ENCODE results near the gene SUDS3. TPM values are rescaled to one million over a fixed set of nuclear protein-coding genes. Genes with fewer than 3 reads are reported as not detected.
A peak's percentile ranks its signal among the peaks of the same experiment; 100 is the strongest.

The SUDS3 gene
- total RNA-seq, 6 experiments from 2014 or later, result 9.7 to 15.9 (median 13.6) TPM

DNA sequence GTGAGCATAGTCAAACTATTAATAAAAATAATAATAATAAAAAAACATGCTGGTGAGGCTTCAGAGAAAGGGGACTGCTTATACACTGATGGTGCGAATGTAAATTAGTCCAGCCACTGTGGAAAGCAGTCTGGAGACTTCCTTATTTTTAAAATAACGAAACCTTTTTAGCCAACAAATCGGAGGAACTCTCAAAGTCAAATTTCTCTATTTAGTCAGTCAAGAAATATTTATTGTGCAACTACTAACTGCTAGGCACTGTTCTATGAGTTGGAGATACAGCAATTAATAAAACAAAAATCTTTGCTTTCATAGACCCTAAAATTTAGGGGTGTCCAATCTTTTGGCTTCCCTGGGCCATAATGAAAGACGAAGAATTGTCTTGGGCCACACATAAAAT, 14.5 kb upstream of the SUDS3 start:
- H3K4me3 ChIP-seq, result no peak overlapping the region
- peaks cover 0 to 15% (median 2%) of the 10 kb centered on the region in 4 donors for H3K4me1 ChIP-seq
- no peaks in the 10 kb centered on the region for H3K27me3 ChIP-seq
- H3K27ac ChIP-seq, result no peak overlapping the region
- TF ChIP-seq POLR2A (IDR thresholded peaks at IDR 0.05), result no peak
- TF ChIP-seq, protein P1, sequence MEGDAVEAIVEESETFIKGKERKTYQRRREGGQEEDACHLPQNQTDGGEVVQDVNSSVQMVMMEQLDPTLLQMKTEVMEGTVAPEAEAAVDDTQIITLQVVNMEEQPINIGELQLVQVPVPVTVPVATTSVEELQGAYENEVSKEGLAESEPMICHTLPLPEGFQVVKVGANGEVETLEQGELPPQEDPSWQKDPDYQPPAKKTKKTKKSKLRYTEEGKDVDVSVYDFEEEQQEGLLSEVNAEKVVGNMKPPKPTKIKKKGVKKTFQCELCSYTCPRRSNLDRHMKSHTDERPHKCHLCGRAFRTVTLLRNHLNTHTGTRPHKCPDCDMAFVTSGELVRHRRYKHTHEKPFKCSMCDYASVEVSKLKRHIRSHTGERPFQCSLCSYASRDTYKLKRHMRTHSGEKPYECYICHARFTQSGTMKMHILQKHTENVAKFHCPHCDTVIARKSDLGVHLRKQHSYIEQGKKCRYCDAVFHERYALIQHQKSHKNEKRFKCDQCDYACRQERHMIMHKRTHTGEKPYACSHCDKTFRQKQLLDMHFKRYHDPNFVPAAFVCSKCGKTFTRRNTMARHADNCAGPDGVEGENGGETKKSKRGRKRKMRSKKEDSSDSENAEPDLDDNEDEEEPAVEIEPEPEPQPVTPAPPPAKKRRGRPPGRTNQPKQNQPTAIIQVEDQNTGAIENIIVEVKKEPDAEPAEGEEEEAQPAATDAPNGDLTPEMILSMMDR (IDR thresholded peaks at IDR 0.05), result no peak
- DNase-seq, result no peak
- no peaks in the 10 kb centered on the region for H3K36me3 ChIP-seq
- intact Hi-C loops (cut with DNase I), result no loop called here
- ATAC-seq, result no peak
- H3K9me3 ChIP-seq, result no peaks in the 10 kb centered on the region
- WGBS (ENCODE audit: insufficient coverage, low coverage, low lambda C conversion rate, missing lambda C conversion rate), result 78% methylated on average over 4 of the region's 4 CpGs

DNA sequence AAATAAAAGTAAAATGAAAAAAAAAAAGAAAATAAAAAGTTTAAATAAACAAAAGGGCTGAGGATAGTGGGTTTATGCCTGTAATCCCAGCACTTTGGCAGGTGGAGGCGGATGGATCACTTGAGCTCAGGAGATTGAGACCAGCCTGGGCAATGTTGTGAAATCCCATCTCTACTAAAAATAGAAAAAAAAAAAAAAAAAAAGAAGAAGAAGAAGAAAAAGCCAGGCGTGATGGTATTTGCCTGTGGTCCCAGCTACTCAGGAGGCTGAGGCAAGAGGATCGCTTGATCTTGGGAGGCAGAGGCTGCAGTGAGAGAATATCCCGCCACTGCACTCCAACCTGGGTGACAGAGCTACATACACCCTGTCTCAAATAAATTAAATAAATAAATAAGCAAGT, 7.5 kb upstream of the SUDS3 start:
- WGBS (ENCODE audit: insufficient coverage, low coverage, low lambda C conversion rate, missing lambda C conversion rate), result 73% methylated on average over 4 of the region's 4 CpGs
- no peak for TF ChIP-seq POLR2A (IDR thresholded peaks at IDR 0.05)
- TF ChIP-seq, protein P1 (IDR thresholded peaks at IDR 0.05), result no peak
- Histone ChIP-seq H3K36me3 (no peaks in the 10 kb centered on the region), H3K4me1 (peaks cover 0 to 10% (median 0%) of the 10 kb centered on the region in 4 donors), H3K27ac (no peak overlapping the region), H3K4me3 (no peak overlapping the region), H3K9me3 (no peaks in the 10 kb centered on the region), H3K27me3 (no peaks in the 10 kb centered on the region)
- intact Hi-C loops (cut with DNase I), result no loop called here
- DNase-seq (no peak), ATAC-seq (no peak)

DNA sequence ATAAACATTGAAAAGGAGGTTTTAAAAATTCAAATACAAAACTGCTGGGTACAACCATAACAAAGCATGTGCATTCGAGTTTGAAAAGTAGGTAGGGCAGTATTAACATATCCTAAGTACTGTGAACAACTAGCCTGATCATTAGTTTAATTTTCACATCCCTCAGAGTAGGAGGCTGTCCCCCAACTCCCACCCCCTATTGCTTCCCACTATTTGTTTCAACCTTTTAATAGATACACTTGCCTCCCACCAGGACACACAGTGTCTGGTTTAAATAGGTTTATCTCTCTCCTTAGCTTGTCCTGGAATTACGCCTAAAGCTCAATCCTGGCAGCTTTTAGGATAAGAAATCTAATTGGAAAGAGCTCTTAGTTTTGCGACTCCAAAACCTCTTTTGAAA, 5.8 kb upstream of the SUDS3 start:
- TF ChIP-seq, protein P1 (IDR thresholded peaks at IDR 0.05), result no peak
- no peak for TF ChIP-seq POLR2A (IDR thresholded peaks at IDR 0.05)
- 14% methylated on average over 3 of the region's 3 CpGs for WGBS (ENCODE audit: insufficient coverage, low coverage, low lambda C conversion rate, missing lambda C conversion rate)
- Histone ChIP-seq H3K9me3 (no peaks in the 10 kb centered on the region), H3K4me3 (peak overlapping the region in 2 of 3 donors; percentile 77 to 87), H3K27ac (peak overlapping the region in 1 of 3 donors; percentile 27), H3K27me3 (no peaks in the 10 kb centered on the region), H3K36me3 (no peaks in the 10 kb centered on the region), H3K4me1 (peaks cover 0 to 23% (median 0%) of the 10 kb centered on the region in 4 donors)
- intact Hi-C loops (cut with DNase I), result loop anchor here (10.0 kb wide), 2 partner anchors 186 to 246 kb away; no protein-coding TSS in a partner anchor
- ATAC-seq, result no peak
- DNase-seq, result no peak

DNA sequence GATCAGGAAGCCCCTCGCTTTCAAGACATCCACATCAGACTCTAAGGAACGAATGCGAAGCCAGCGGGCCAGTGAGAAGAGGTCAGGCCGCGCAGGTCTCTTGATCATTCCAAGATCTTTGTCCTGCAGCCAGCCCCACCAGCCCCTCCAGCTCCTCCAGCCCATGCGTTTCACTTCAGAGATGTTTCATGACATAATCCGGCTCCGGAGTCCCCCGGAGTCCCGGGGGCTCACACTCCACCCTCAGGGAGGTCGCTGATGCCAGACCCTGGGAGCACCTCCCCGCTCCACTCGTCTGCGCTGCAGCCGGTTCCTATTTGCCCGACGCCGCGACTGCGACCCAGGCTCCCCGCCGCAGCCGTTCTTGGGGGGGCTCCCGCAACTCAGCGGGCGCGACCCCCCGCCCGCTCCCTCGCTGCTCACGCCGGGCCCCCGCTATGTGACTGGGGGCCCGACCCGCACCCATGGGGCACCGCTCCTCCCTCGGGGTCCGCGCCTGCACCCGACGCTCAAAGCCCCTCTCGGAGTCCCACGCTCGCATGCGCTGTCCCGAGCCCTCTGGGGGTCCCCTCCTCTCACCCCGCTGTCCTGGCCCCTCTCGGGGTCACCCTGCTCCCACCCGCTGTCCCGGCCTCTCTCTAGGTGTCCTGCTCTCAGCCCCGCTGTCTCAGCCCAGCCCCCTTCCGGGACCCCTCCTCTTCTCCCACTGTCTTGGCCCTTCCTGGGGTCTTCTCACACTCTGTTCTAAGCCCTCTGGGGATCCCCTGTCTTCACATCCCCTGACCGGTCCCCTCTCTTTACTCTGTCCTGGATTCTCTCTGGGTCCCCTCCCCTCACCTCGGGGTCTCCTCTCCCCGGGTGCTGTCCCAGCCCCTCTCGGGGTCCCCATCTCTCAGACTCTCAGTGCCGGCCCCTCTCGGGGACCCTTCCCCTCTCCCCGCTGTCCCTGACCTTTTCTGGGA, 4.8 kb upstream of the SUDS3 start:
- TF ChIP-seq, protein P1 (IDR thresholded peaks at IDR 0.05), result no peak
- TF ChIP-seq POLR2A (IDR thresholded peaks at IDR 0.05), result no peak
- peak overlapping the region; percentile 77 to 92 (median 87) for H3K4me3 ChIP-seq
- intact Hi-C loops (cut with DNase I), result loop anchor here (10.0 kb wide), 2 partner anchors 187 to 247 kb away; no protein-coding TSS in a partner anchor
- no peaks in the 10 kb centered on the region for H3K36me3 ChIP-seq
- H3K9me3 ChIP-seq, result no peaks in the 10 kb centered on the region
- H3K4me1 ChIP-seq, result peaks cover 0 to 25% (median 0%) of the 10 kb centered on the region in 4 donors
- WGBS (ENCODE audit: insufficient coverage, low coverage, low lambda C conversion rate, missing lambda C conversion rate), result under 1% methylated on average over 24 of the region's 60 CpGs
- DNase-seq (peak; percentile 41 to 66 (median 53)), ATAC-seq (no peak)
- H3K27ac ChIP-seq, result peak overlapping the region; percentile 14 to 66 (median 27)
- H3K27me3 ChIP-seq, result no peaks in the 10 kb centered on the region

Measured in right lobe of liver (tissue), 6 donors.